ENCODE measurements around the gene MBD6. TPM values are rescaled to one million over a fixed set of nuclear protein-coding genes. Genes with fewer than 3 reads are reported as not detected.

Gene MBD6
- total and polyA plus RNA-seq, 2 of the 13 experiments (the other 11 are each of a cell fraction or from before 2014, with no cell fraction given): 4.1 to 5.9 TPM

DNA sequence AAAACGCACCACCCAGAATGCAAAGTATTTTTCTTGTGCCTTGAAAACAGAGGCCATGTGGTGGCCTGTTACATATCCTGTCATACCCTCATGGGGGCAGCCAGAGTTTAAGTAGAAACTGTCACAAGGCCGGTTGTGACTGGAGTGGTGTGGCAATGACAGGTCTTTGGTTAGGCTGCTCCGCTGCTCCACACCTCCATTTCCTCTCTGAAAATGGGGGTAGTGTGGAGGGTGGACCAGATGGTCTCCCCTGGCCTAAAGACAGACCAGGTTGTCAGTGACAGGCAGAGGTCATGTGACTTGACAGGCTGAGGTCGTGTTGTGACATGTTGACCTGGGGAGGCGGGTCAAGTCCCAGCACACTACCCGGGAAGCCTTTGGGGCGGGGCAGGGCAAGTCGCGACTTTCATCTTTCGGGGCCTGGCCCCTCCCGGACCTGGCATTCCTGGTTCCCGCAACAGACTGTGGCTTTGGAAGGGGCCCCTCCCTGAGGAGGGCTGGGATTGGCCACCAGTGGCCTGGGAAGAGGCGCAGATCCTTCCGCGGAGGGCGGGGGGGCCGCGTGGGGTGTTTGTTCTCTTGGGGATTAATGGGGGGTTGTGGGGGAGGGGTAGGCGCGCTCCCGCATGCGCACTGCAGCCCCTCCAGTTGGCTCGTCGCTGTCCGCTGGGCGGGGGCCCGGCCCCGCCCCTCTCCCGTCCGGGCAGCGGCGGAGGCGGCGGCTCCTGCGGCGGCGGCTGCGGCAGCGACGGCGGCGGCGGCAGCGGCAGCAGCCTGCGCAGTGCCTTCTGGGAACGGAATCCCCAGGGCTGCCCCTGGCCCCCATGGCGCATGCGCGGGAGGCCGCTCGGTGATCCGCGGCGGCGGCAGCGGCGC, at the start of gene MBD6 (continued):
- TF ChIP-seq PAX8 (CRISPR knock-in tag; IDR thresholded peaks at IDR 0.05; ENCODE audit: borderline replicate concordance) (no peak), ZNF878 (CRISPR knock-in tag; IDR thresholded peaks at IDR 0.05) (no peak), JDP2 (CRISPR knock-in tag; IDR thresholded peaks at IDR 0.05; ENCODE audit: borderline replicate concordance) (no peak), KDM3A (CRISPR knock-in tag; IDR thresholded peaks at IDR 0.05; ENCODE audit: low read depth) (no peak), ZNF768 (CRISPR knock-in tag; IDR thresholded peaks at IDR 0.05) (no peak), ZNF180 (CRISPR knock-in tag; IDR thresholded peaks at IDR 0.05; ENCODE audit: borderline replicate concordance, low read depth) (no peak), ZNF776 (CRISPR knock-in tag; IDR thresholded peaks at IDR 0.05) (no peak), SCMH1 (CRISPR knock-in tag; IDR thresholded peaks at IDR 0.05; ENCODE audit: borderline replicate concordance) (no peak), ZBTB21 (CRISPR knock-in tag; IDR thresholded peaks at IDR 0.05) (peak; percentile 56; the same call in 1 of the 2 replicates), MYNN (CRISPR knock-in tag; IDR thresholded peaks at IDR 0.05; ENCODE audit: low read depth) (no peak), ARNT (IDR thresholded peaks at IDR 0.05) (no peak), ZNF547 (CRISPR knock-in tag; IDR thresholded peaks at IDR 0.05) (no peak), MXD4 (CRISPR knock-in tag; IDR thresholded peaks at IDR 0.05) (peak; percentile 72; the same call in 1 of the 2 replicates), NR2F6 (IDR thresholded peaks at IDR 0.05) (peak; percentile 92), NR2F6 (CRISPR knock-in tag; IDR thresholded peaks at IDR 0.05) (peak; percentile 96), ZNF33B (CRISPR knock-in tag; IDR thresholded peaks at IDR 0.05) (no peak)
- TF ChIP-seq, protein P1, sequence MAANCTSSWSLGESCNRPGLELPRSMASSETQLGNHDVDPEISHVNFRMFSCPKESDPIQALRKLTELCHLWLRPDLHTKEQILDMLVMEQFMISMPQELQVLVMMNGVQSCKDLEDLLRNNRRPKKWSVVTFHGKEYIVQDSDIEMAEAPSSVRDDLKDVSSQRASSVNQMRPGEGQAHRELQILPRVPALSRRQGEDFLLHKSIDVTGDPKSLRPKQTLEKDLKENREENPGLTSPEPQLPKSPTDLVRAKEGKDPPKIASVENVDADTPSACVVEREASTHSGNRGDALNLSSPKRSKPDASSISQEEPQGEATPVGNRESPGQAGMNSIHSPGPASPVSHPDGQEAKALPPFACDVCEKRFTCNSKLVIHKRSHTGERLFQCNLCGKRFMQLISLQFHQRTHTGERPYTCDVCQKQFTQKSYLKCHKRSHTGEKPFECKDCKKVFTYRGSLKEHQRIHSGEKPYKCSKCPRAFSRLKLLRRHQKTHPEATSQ (CRISPR knock-in tag; IDR thresholded peaks at IDR 0.05; ENCODE audit: borderline replicate concordance): no peak
- TF ChIP-seq, protein P2, sequence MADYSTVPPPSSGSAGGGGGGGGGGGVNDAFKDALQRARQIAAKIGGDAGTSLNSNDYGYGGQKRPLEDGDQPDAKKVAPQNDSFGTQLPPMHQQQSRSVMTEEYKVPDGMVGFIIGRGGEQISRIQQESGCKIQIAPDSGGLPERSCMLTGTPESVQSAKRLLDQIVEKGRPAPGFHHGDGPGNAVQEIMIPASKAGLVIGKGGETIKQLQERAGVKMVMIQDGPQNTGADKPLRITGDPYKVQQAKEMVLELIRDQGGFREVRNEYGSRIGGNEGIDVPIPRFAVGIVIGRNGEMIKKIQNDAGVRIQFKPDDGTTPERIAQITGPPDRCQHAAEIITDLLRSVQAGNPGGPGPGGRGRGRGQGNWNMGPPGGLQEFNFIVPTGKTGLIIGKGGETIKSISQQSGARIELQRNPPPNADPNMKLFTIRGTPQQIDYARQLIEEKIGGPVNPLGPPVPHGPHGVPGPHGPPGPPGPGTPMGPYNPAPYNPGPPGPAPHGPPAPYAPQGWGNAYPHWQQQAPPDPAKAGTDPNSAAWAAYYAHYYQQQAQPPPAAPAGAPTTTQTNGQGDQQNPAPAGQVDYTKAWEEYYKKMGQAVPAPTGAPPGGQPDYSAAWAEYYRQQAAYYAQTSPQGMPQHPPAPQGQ (CRISPR knock-in tag; IDR thresholded peaks at IDR 0.05; ENCODE audit: borderline replicate concordance): no peak
- TF ChIP-seq, protein P3, sequence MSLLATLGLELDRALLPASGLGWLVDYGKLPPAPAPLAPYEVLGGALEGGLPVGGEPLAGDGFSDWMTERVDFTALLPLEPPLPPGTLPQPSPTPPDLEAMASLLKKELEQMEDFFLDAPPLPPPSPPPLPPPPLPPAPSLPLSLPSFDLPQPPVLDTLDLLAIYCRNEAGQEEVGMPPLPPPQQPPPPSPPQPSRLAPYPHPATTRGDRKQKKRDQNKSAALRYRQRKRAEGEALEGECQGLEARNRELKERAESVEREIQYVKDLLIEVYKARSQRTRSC (CRISPR knock-in tag; IDR thresholded peaks at IDR 0.05; ENCODE audit: low read depth): no peak
- TF ChIP-seq, protein P4, sequence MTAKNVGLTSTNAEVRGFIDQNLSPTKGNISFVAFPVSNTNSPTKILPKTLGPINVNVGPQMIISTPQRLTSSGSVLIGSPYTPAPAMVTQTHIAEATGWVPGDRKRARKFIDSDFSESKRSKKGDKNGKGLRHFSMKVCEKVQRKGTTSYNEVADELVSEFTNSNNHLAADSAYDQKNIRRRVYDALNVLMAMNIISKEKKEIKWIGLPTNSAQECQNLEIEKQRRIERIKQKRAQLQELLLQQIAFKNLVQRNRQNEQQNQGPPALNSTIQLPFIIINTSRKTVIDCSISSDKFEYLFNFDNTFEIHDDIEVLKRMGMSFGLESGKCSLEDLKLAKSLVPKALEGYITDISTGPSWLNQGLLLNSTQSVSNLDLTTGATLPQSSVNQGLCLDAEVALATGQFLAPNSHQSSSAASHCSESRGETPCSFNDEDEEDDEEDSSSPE (CRISPR knock-in tag; IDR thresholded peaks at IDR 0.05): no peak; the same call in none of the 2 replicates
- TF ChIP-seq, protein P5, sequence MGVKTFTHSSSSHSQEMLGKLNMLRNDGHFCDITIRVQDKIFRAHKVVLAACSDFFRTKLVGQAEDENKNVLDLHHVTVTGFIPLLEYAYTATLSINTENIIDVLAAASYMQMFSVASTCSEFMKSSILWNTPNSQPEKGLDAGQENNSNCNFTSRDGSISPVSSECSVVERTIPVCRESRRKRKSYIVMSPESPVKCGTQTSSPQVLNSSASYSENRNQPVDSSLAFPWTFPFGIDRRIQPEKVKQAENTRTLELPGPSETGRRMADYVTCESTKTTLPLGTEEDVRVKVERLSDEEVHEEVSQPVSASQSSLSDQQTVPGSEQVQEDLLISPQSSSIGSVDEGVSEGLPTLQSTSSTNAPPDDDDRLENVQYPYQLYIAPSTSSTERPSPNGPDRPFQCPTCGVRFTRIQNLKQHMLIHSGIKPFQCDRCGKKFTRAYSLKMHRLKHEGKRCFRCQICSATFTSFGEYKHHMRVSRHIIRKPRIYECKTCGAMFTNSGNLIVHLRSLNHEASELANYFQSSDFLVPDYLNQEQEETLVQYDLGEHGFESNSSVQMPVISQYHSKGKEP (CRISPR knock-in tag; IDR thresholded peaks at IDR 0.05): no peak
- TF ChIP-seq, protein P6, sequence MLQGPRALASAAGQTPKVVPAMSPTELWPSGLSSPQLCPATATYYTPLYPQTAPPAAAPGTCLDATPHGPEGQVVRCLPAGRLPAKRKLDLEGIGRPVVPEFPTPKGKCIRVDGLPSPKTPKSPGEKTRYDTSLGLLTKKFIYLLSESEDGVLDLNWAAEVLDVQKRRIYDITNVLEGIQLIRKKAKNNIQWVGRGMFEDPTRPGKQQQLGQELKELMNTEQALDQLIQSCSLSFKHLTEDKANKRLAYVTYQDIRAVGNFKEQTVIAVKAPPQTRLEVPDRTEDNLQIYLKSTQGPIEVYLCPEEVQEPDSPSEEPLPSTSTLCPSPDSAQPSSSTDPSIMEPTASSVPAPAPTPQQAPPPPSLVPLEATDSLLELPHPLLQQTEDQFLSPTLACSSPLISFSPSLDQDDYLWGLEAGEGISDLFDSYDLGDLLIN (CRISPR knock-in tag; IDR thresholded peaks at IDR 0.05; ENCODE audit: borderline replicate concordance): no peak

All from HepG2 (cell line).